Fibroblast of lung (primary cell): ENCODE measurements around the gene TEC.

Experiments used
- CTCF ChIP-seq, 2 donors: IDR thresholded peaks in 1 of 2; conservative IDR thresholded peaks in 1 of 2; 1 replicate in 1 of 2; 2 replicates in 1 of 2; pipeline ENCODE4 v1.5.1; 2011 to 2012; ENCODE audit warnings: low read length in 2 of 2, control low read depth in 1 of 2, inconsistent platforms in 1 of 2, low read depth in 1 of 2, mild to moderate bottlenecking in 1 of 2
- EZH2 ChIP-seq: IDR thresholded peaks from 2 replicates; pipeline ENCODE4 v1.5.1; 2012; ENCODE audit warnings: low read length, control low read depth, mild to moderate bottlenecking; ENCODE audit errors: missing control alignments

GRCh38 chr4:48255959-48256342 lies 13.7 kb downstream of the TEC start:
- TF ChIP-seq CTCF (conservative IDR thresholded peaks at IDR 0.05 in 1 of 2, IDR thresholded peaks at IDR 0.05 in 1 of 2; ENCODE audit: low read depth in 1 of 2, low read length in 2 of 2) (no peak), EZH2 (no peak)
